WTC11 (cell line): ENCODE measurements around the gene LRRFIP2. TPM values are rescaled to one million over a fixed set of nuclear protein-coding genes. Genes with fewer than 3 reads are reported as not detected.
"Not testable (repeated sequence)": the region's sequence is repeated elsewhere in the genome, so short reads cannot be mapped to it uniquely, and the experiment has no call there.

Experiments used
- ATAC-seq: fragments of 200-7000 bp; cut with Tn5 transposase; 2 replicates; pipeline ENCODE4 v1.10.0; 2021; ENCODE audit warnings: mild to moderate bottlenecking, moderate library complexity
- CTCF ChIA-PET: fragments of 300-600 bp; sonication (Branson Sonifier 250); formaldehyde crosslinking; loops from one replicate; lab custom pipeline; 2021; ENCODE audit warnings: antibody characterized with exemption; lab: Charles Lee
- POLR2A ChIA-PET: fragments of 350-600 bp; sonication (Branson Sonifier 250); formaldehyde crosslinking; loops from one replicate; lab custom pipeline; 2021; ENCODE audit warnings: antibody characterized with exemption; lab: Charles Lee
- DNase-seq: peaks from one replicate; pipeline ENCODE4 v3.0.0; 2021; ENCODE audit warnings: low spot score
- H3K27ac Mint-ChIP-seq: 2 replicates; pipeline ENCODE4 v1.8.0; 2021; ENCODE audit warnings: mixed read lengths
- H3K27me3 Mint-ChIP-seq: 2 replicates; pipeline ENCODE4 v1.8.0; 2021; ENCODE audit warnings: low read depth, mild to moderate bottlenecking, moderate library complexity, mixed read lengths
- H3K36me3 Mint-ChIP-seq: 2 replicates; pipeline ENCODE4 v1.8.0; 2021; ENCODE audit warnings: mixed read lengths
- H3K4me1 Mint-ChIP-seq: 2 replicates; pipeline ENCODE4 v1.8.0; 2022; ENCODE audit warnings: mixed read lengths
- H3K4me3 Mint-ChIP-seq: 2 replicates; pipeline ENCODE4 v1.8.0; 2021; ENCODE audit warnings: mild to moderate bottlenecking, moderate library complexity, mixed read lengths
- H3K9me3 Mint-ChIP-seq: 2 replicates; pipeline ENCODE4 v1.8.0; 2021; ENCODE audit warnings: mixed read lengths
- ATF2 ChIP-seq: sonication (generic); formaldehyde crosslinking; IDR thresholded peaks from 2 replicates; pipeline ENCODE4 v1.8.1; 2022; ENCODE audit warnings: low read depth, missing genetic modification reagents, borderline replicate concordance
- ATF6 ChIP-seq: sonication (generic); formaldehyde crosslinking; IDR thresholded peaks from 2 replicates; pipeline ENCODE4 v1.8.1; 2023; ENCODE audit warnings: mild to moderate bottlenecking, missing genetic modification reagents
- CTCF ChIP-seq: fragments of 200-600 bp; IDR thresholded peaks from 2 replicates; pipeline ENCODE4 v1.8.0; 2022; ENCODE audit warnings: antibody characterized with exemption
- E2F1 ChIP-seq: sonication (generic); formaldehyde crosslinking; IDR thresholded peaks from 2 replicates; pipeline ENCODE4 v1.8.0; 2022; ENCODE audit warnings: mild to moderate bottlenecking, missing genetic modification reagents
- EMX1 ChIP-seq: fragments of 250-450 bp; sonication (Bioruptor Pico); IDR thresholded peaks from 2 replicates; pipeline ENCODE4 v1.8.0; 2021; ENCODE audit warnings: mild to moderate bottlenecking
- FOXK1 ChIP-seq: sonication (generic); formaldehyde crosslinking; IDR thresholded peaks from 2 replicates; pipeline ENCODE4 v1.8.0; 2022; ENCODE audit warnings: mild to moderate bottlenecking, moderate library complexity, missing genetic modification reagents
- GABPB1 ChIP-seq: sonication (generic); formaldehyde crosslinking; IDR thresholded peaks from 2 replicates; pipeline ENCODE4 v1.8.1; 2023; ENCODE audit warnings: mild to moderate bottlenecking, missing genetic modification reagents
- JAZF1 ChIP-seq: fragments of 250-450 bp; sonication (Bioruptor Pico); IDR thresholded peaks from 2 replicates; pipeline ENCODE4 v1.9.0; 2021; ENCODE audit warnings: moderate library complexity, mild to moderate bottlenecking, inconsistent platforms
- MLX ChIP-seq: sonication (generic); formaldehyde crosslinking; IDR thresholded peaks from 2 replicates; pipeline ENCODE4 v1.8.1; 2023; ENCODE audit warnings: mild to moderate bottlenecking, missing genetic modification reagents, moderate library complexity
- NFE2L1 ChIP-seq: sonication (generic); formaldehyde crosslinking; IDR thresholded peaks from 2 replicates; pipeline ENCODE4 v1.8.1; 2023; ENCODE audit warnings: missing genetic modification reagents
- NFYB ChIP-seq: sonication (generic); formaldehyde crosslinking; conservative IDR thresholded peaks from 2 replicates; pipeline ENCODE4 v1.8.0; 2022; ENCODE audit warnings: low read depth, missing genetic modification reagents
- NR1H2 ChIP-seq: sonication (generic); formaldehyde crosslinking; IDR thresholded peaks from 2 replicates; pipeline ENCODE4 v1.9.0; 2021; ENCODE audit warnings: mild to moderate bottlenecking, moderate library complexity, missing genetic modification reagents
- NR3C1 ChIP-seq: sonication (generic); formaldehyde crosslinking; conservative IDR thresholded peaks from 2 replicates; pipeline ENCODE4 v1.8.1; 2023; ENCODE audit warnings: low read depth, mild to moderate bottlenecking, missing genetic modification reagents
- RELA ChIP-seq: sonication (generic); formaldehyde crosslinking; IDR thresholded peaks from 2 replicates; pipeline ENCODE4 v1.8.1; 2022; ENCODE audit warnings: missing genetic modification reagents, mild to moderate bottlenecking, borderline replicate concordance
- SMAD4 ChIP-seq: sonication (generic); formaldehyde crosslinking; IDR thresholded peaks from 2 replicates; pipeline ENCODE4 v1.8.0; 2022; ENCODE audit warnings: mild to moderate bottlenecking, missing genetic modification reagents
- TP53 ChIP-seq: sonication (generic); formaldehyde crosslinking; IDR thresholded peaks from 2 replicates; pipeline ENCODE4 v1.8.1; 2023; ENCODE audit warnings: mild to moderate bottlenecking, missing genetic modification reagents
- ZBTB43 ChIP-seq: sonication (generic); formaldehyde crosslinking; IDR thresholded peaks from 2 replicates; pipeline ENCODE4 v1.8.1; 2023; ENCODE audit warnings: mild to moderate bottlenecking, missing genetic modification reagents
- ZNF232 ChIP-seq: sonication (generic); formaldehyde crosslinking; IDR thresholded peaks from 2 replicates; pipeline ENCODE4 v1.8.0; 2022; ENCODE audit warnings: mild to moderate bottlenecking, missing genetic modification reagents
- ZNF263 ChIP-seq: sonication (generic); formaldehyde crosslinking; IDR thresholded peaks from 2 replicates; pipeline ENCODE4 v1.8.1; 2022; ENCODE audit warnings: low read depth, mild to moderate bottlenecking, moderate library complexity, missing genetic modification reagents
- ZNF396 ChIP-seq: fragments of 250-450 bp; sonication (Bioruptor Pico); IDR thresholded peaks from 2 replicates; pipeline ENCODE4 v1.8.0; 2021; ENCODE audit warnings: mild to moderate bottlenecking, moderate library complexity, borderline replicate concordance
- total RNA-seq: library from RNA; stranded (reverse); gene quantifications from 3 replicates; pipeline ENCODE4 v1.2.3, GENCODE V29; 2021

The LRRFIP2 gene
- total RNA-seq, 1 experiment from 2014 or later, result 23.7 TPM

- Mint-ChIP-seq H3K27ac (no peak overlapping the region), H3K9me3 (no peaks in the 10 kb centered on the region), H3K27me3 (no peaks in the 10 kb centered on the region), H3K36me3 (no peaks in the 10 kb centered on the region), H3K4me1 (no peaks in the 10 kb centered on the region), H3K4me3 (no peak overlapping the region)
- ChIA-PET POLR2A (no interaction called here), CTCF (interaction anchor here (0.8 kb wide), 1 partner anchor 10 kb away, joined by 3 read pairs; no protein-coding TSS in a partner anchor)
- no peak for DNase-seq
- no peak for TF ChIP-seq ZNF232
- TF ChIP-seq ZNF263 (CRISPR knock-in tag), result no peak
- no peak for TF ChIP-seq E2F1 (CRISPR knock-in tag)
- TF ChIP-seq NFYB (CRISPR knock-in tag), result no peak
- TF ChIP-seq TP53 (CRISPR knock-in tag), result no peak
- TF ChIP-seq NR1H2 (CRISPR knock-in tag), result no peak
- TF ChIP-seq ATF6 (CRISPR knock-in tag), result no peak
- TF ChIP-seq MLX (CRISPR knock-in tag), result no peak
- no peak for TF ChIP-seq ZBTB43
- TF ChIP-seq RELA (CRISPR knock-in tag), result no peak
- no peak for ATAC-seq
Observed at GRCh38 chr3:37223576-37223975, 49.2 kb upstream of the LRRFIP2 start.

- ATAC-seq (no peak), DNase-seq (no peak)
- POLR2A ChIA-PET, result interaction anchor here (0.6 kb wide), 1 partner anchor 114 kb away, joined by 3 read pairs; no protein-coding TSS in a partner anchor
- TF ChIP-seq SMAD4 (CRISPR knock-in tag) (no peak), ZNF396 (no peak), EMX1 (no peak), GABPB1 (CRISPR knock-in tag) (no peak), NR3C1 (CRISPR knock-in tag) (no peak), ATF2 (no peak), FOXK1 (no peak), CTCF (no peak), JAZF1 (CRISPR knock-in tag) (no peak), NFE2L1 (CRISPR knock-in tag) (no peak)
- H3K4me1 Mint-ChIP-seq, result no peaks in the 10 kb centered on the region
- H3K27me3 Mint-ChIP-seq, result no peaks in the 10 kb centered on the region
- H3K9me3 Mint-ChIP-seq, result no peaks in the 10 kb centered on the region
- H3K4me3 Mint-ChIP-seq, result no peak overlapping the region
- no peak overlapping the region for H3K27ac Mint-ChIP-seq
- CTCF ChIA-PET, result interaction anchor here (0.8 kb wide), 1 partner anchor 9 kb away, joined by 3 read pairs; no protein-coding TSS in a partner anchor
- H3K36me3 Mint-ChIP-seq, result no peaks in the 10 kb centered on the region
Observed at GRCh38 chr3:37223141-37223558, 48.8 kb upstream of the LRRFIP2 start.

GRCh38 chr3:37222542-37222941 lies 48.2 kb upstream of the LRRFIP2 start:
- not testable (repeated sequence) for H3K36me3 Mint-ChIP-seq, H3K4me3 Mint-ChIP-seq, H3K27ac Mint-ChIP-seq, DNase-seq, H3K4me1 Mint-ChIP-seq, H3K9me3 Mint-ChIP-seq, H3K27me3 Mint-ChIP-seq, ATAC-seq
- ChIA-PET CTCF (interaction anchor here (0.8 kb wide), 1 partner anchor 9 kb away, joined by 3 read pairs; no protein-coding TSS in a partner anchor), POLR2A (interaction anchor here (0.6 kb wide), 1 partner anchor 113 kb away, joined by 3 read pairs; no protein-coding TSS in a partner anchor)
